RKO (cell line): ENCODE results near the gene NMT1.
"Not testable (repeated sequence)": the region's sequence is repeated elsewhere in the genome, so short reads cannot be mapped to it uniquely, and the experiment has no call there.

Experiments used
- DNase-seq: peaks from one replicate; pipeline ENCODE4 v3.0.0-alpha.2; 2016; ENCODE audit warnings: low spot score

NMT1 gene

GRCh38 chr17:45038728-45039634 is 22.1 kb upstream of the NMT1 start:
- no peak for DNase-seq

- no peak for DNase-seq
Observed at GRCh38 chr17:45040459-45040858, 20.7 kb upstream of the NMT1 start.

GRCh38 chr17:45042346-45043120 is 18.6 kb upstream of the NMT1 start:
- no peak for DNase-seq

- DNase-seq = no peak
Observed at GRCh38 chr17:45043813-45044540, 17.1 kb upstream of the NMT1 start.

GRCh38 chr17:45046537-45047125 is 14.5 kb upstream of the NMT1 start:
- no peak for DNase-seq

GRCh38 chr17:45048795-45049563 is 12.1 kb upstream of the NMT1 start:
- DNase-seq = no peak

GRCh38 chr17:45050481-45051059 is 10.5 kb upstream of the NMT1 start:
- DNase-seq = peak; percentile 47

GRCh38 chr17:45051060-45051719 is 9.9 kb upstream of the NMT1 start, which contains the start of gene DCAKD:
Gene DCAKD (minus strand): TSS chr17:45051632. CDS start chr17:45034885, 16,747 bp downstream.
- peak; percentile 95 for DNase-seq

- DNase-seq = not testable (repeated sequence)
Observed at GRCh38 chr17:45051720-45052051, 9.4 kb upstream of the NMT1 start.

GRCh38 chr17:45052052-45052772 is 8.9 kb upstream of the NMT1 start:
- peak; percentile 62 for DNase-seq

GRCh38 chr17:45060382-45060796 is 728 bp upstream of the NMT1 start:
- DNase-seq = no peak

- no peak for DNase-seq
Observed at GRCh38 chr17:45061606-45062205, 589 bp downstream of the NMT1 start.

- no peak for DNase-seq
Observed at GRCh38 chr17:45063198-45063597, 2.1 kb downstream of the NMT1 start.

GRCh38 chr17:45067637-45068036 is 6.5 kb downstream of the NMT1 start:
- DNase-seq = no peak

- DNase-seq = no peak
Observed at GRCh38 chr17:45070001-45070400, 8.9 kb downstream of the NMT1 start.

- DNase-seq = no peak
Observed at GRCh38 chr17:45070809-45071208, 9.7 kb downstream of the NMT1 start.

- no peak for DNase-seq
Observed at GRCh38 chr17:45073414-45074070, 12.4 kb downstream of the NMT1 start.

- DNase-seq = no peak
Observed at GRCh38 chr17:45077643-45078042, 16.5 kb downstream of the NMT1 start.
